Measurements from ENCODE around the gene SKAP1.
"Not testable (repeated sequence)": the region's sequence is repeated elsewhere in the genome, so short reads cannot be mapped to it uniquely, and the experiment has no call there.

Gene SKAP1

GRCh38 chr17:48410821-48411220, 19.2 kb downstream of the SKAP1 start:
- DNase-seq: not testable (repeated sequence)

GRCh38 chr17:48409607-48410006, 20.4 kb downstream of the SKAP1 start:
- DNase-seq: no peak

GRCh38 chr17:48406936-48407567, 23.0 kb downstream of the SKAP1 start:
- no peak for DNase-seq

GRCh38 chr17:48394821-48395220, 35.2 kb downstream of the SKAP1 start:
- DNase-seq: no peak

GRCh38 chr17:48393283-48393682, 36.7 kb downstream of the SKAP1 start:
- no peak for DNase-seq

- DNase-seq: no peak
These were observed 37.2 kb downstream of the SKAP1 start for GRCh38 chr17:48392857-48393256.

GRCh38 chr17:48391444-48391843, 38.6 kb downstream of the SKAP1 start:
- no peak for DNase-seq

- DNase-seq: no peak
These were observed 40.1 kb downstream of the SKAP1 start for GRCh38 chr17:48389903-48390302.

- no peak for DNase-seq
These were observed 40.9 kb downstream of the SKAP1 start for GRCh38 chr17:48388955-48389743.

GRCh38 chr17:48386826-48387225, 43.2 kb downstream of the SKAP1 start:
- DNase-seq: no peak

GRCh38 chr17:48385319-48385718, 44.7 kb downstream of the SKAP1 start:
- DNase-seq: no peak

- no peak for DNase-seq
These were observed 45.9 kb downstream of the SKAP1 start for GRCh38 chr17:48384164-48384563.

GRCh38 chr17:48382989-48383388, 47.0 kb downstream of the SKAP1 start:
- no peak for DNase-seq

- DNase-seq: no peak
These were observed 51.2 kb downstream of the SKAP1 start for GRCh38 chr17:48378708-48379392.

GRCh38 chr17:48378238-48378637, 51.8 kb downstream of the SKAP1 start:
- no peak for DNase-seq

GRCh38 chr17:48376682-48377325, 53.2 kb downstream of the SKAP1 start:
- no peak for DNase-seq

GRCh38 chr17:48375356-48375755, 54.7 kb downstream of the SKAP1 start:
- no peak for DNase-seq

GRCh38 chr17:48374650-48375230, 55.3 kb downstream of the SKAP1 start:
- DNase-seq: peak; percentile 49

- no peak for DNase-seq
These were observed 56.1 kb downstream of the SKAP1 start for GRCh38 chr17:48373883-48374282.

GRCh38 chr17:48373130-48373830, 56.7 kb downstream of the SKAP1 start:
- DNase-seq: no peak

- not testable (repeated sequence) for DNase-seq
These were observed 61.0 kb downstream of the SKAP1 start for GRCh38 chr17:48368967-48369366.

GRCh38 chr17:48368352-48368908, 61.6 kb downstream of the SKAP1 start:
- DNase-seq: no peak
